ENCODE measurements around the gene XKR3. TPM values are rescaled to one million over a fixed set of nuclear protein-coding genes. Genes with fewer than 3 reads are reported as not detected.

The XKR3 gene
- total RNA-seq, 1 experiment from 2014 or later = not detected

DNA sequence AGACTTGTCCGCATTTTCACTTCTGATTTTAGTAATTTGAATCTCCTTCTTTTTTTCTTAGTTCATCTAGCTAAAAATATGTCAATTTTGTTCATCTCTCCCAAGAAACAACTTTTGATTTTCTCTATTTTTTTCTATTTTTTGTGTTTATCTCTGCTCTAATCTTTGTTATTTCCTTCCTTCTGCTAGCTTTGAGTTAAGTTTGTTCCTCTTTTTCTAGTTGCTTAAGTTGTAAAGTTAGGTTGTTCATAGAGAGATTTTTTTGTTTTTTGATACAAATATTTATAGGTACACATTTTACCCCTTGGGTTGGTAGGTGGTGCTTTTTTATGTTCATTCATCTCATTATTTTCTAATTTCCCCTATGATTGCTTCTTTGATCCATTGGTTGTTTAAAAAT is 22.1 kb upstream of the XKR3 start:
- Mint-ChIP-seq H3K27me3 (ENCODE audit: unreplicated experiment) (no peaks in the 10 kb centered on the region), H3K4me3 (ENCODE audit: low read depth, unreplicated experiment) (no peak overlapping the region), H3K4me1 (ENCODE audit: low read depth, unreplicated experiment) (no peaks in the 10 kb centered on the region), H3K27ac (ENCODE audit: unreplicated experiment) (no peak overlapping the region), H3K9me3 (ENCODE audit: low read depth, unreplicated experiment) (peaks cover 23% of the 10 kb centered on the region), H3K36me3 (ENCODE audit: insufficient read depth, unreplicated experiment) (no peaks in the 10 kb centered on the region)
- no TSS peak for BruUV-seq (replicated peaks)
- TF ChIP-seq CTCF (IDR thresholded peaks at IDR 0.05; ENCODE audit: unreplicated experiment) = no peak
- CTCF ChIA-PET = no interaction called here
- intact Hi-C loops (cut with micrococcal nuclease; ENCODE audit: unreplicated experiment) = no loop called here
- DNase-seq = no peak

DNA sequence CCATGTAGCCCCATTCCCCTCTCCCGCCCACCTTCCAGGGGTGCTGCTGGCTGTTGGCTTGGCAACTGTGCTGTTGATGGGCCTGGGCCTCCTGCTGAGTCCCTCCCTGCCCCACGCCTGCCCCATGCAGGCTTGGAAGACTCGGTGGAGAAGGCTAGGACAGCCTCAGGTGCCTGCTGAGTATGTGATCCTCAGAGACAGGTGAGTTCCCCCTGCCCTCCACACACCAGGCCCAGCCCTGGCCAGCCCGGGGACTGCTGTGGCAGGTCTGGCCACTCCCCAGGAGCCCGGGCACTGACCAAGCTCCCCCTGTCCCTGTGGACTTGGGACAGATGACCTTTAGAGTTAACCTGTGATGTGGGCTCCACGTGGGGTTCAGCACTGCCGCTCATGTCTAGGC is 20.7 kb upstream of the XKR3 start:
- no peak overlapping the region for H3K27ac Mint-ChIP-seq (ENCODE audit: unreplicated experiment)
- H3K4me1 Mint-ChIP-seq (ENCODE audit: low read depth, unreplicated experiment) = no peaks in the 10 kb centered on the region
- H3K4me3 Mint-ChIP-seq (ENCODE audit: low read depth, unreplicated experiment) = no peak overlapping the region
- TF ChIP-seq CTCF (IDR thresholded peaks at IDR 0.05; ENCODE audit: unreplicated experiment) = no peak
- no peaks in the 10 kb centered on the region for H3K27me3 Mint-ChIP-seq (ENCODE audit: unreplicated experiment)
- peaks cover 18% of the 10 kb centered on the region for H3K9me3 Mint-ChIP-seq (ENCODE audit: low read depth, unreplicated experiment)
- H3K36me3 Mint-ChIP-seq (ENCODE audit: insufficient read depth, unreplicated experiment) = no peaks in the 10 kb centered on the region
- CTCF ChIA-PET = no interaction called here
- intact Hi-C loops (cut with micrococcal nuclease; ENCODE audit: unreplicated experiment) = no loop called here
- BruUV-seq (replicated peaks) = no TSS peak
- no peak for DNase-seq

DNA sequence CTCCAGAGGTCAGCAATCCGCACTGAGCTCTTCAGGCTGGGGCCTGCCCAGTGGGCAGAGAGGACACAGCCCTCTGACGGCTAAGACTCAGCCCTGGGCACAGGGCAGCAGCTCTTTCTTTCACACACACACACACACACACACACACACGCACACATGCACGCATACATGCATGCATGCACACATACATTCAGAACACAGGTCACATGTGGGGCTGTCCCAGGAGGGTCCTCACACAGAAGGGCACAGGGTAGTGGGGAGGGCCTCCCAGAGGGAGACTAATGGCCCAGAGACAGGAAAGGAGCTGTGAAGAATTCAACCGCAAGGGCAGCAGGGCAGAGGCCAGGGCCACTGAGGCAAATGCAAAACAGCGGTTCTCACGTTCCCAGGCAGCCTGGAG is 20.3 kb upstream of the XKR3 start:
- H3K4me3 Mint-ChIP-seq (ENCODE audit: low read depth, unreplicated experiment) = no peak overlapping the region
- H3K36me3 Mint-ChIP-seq (ENCODE audit: insufficient read depth, unreplicated experiment) = no peaks in the 10 kb centered on the region
- no peak for TF ChIP-seq CTCF (IDR thresholded peaks at IDR 0.05; ENCODE audit: unreplicated experiment)
- H3K4me1 Mint-ChIP-seq (ENCODE audit: low read depth, unreplicated experiment) = no peaks in the 10 kb centered on the region
- DNase-seq = no peak
- intact Hi-C loops (cut with micrococcal nuclease; ENCODE audit: unreplicated experiment) = no loop called here
- CTCF ChIA-PET = no interaction called here
- BruUV-seq (replicated peaks) = no TSS peak
- H3K27ac Mint-ChIP-seq (ENCODE audit: unreplicated experiment) = no peak overlapping the region
- H3K9me3 Mint-ChIP-seq (ENCODE audit: low read depth, unreplicated experiment) = peaks cover 18% of the 10 kb centered on the region
- no peaks in the 10 kb centered on the region for H3K27me3 Mint-ChIP-seq (ENCODE audit: unreplicated experiment)

GRCh38 chr22:16844529-16844928 is 19.3 kb upstream of the XKR3 start:
- CTCF ChIA-PET = no interaction called here
- no peak overlapping the region for H3K4me3 Mint-ChIP-seq (ENCODE audit: low read depth, unreplicated experiment)
- peaks cover 18% of the 10 kb centered on the region for H3K9me3 Mint-ChIP-seq (ENCODE audit: low read depth, unreplicated experiment)
- TF ChIP-seq CTCF (IDR thresholded peaks at IDR 0.05; ENCODE audit: unreplicated experiment) = no peak
- H3K27ac Mint-ChIP-seq (ENCODE audit: unreplicated experiment) = no peak overlapping the region
- H3K36me3 Mint-ChIP-seq (ENCODE audit: insufficient read depth, unreplicated experiment) = no peaks in the 10 kb centered on the region
- intact Hi-C loops (cut with micrococcal nuclease; ENCODE audit: unreplicated experiment) = no loop called here
- no peak for DNase-seq
- no peaks in the 10 kb centered on the region for H3K4me1 Mint-ChIP-seq (ENCODE audit: low read depth, unreplicated experiment)
- no TSS peak for BruUV-seq (replicated peaks)
- no peaks in the 10 kb centered on the region for H3K27me3 Mint-ChIP-seq (ENCODE audit: unreplicated experiment)

- CTCF ChIA-PET = no interaction called here
- BruUV-seq (replicated peaks) = no TSS peak
- intact Hi-C loops (cut with micrococcal nuclease; ENCODE audit: unreplicated experiment) = no loop called here
- H3K4me1 Mint-ChIP-seq (ENCODE audit: low read depth, unreplicated experiment) = no peaks in the 10 kb centered on the region
- no peak overlapping the region for H3K4me3 Mint-ChIP-seq (ENCODE audit: low read depth, unreplicated experiment)
- no peak overlapping the region for H3K27ac Mint-ChIP-seq (ENCODE audit: unreplicated experiment)
- peaks cover 13% of the 10 kb centered on the region for H3K9me3 Mint-ChIP-seq (ENCODE audit: low read depth, unreplicated experiment)
- TF ChIP-seq CTCF (IDR thresholded peaks at IDR 0.05; ENCODE audit: unreplicated experiment) = no peak
- DNase-seq = no peak
- no peaks in the 10 kb centered on the region for H3K36me3 Mint-ChIP-seq (ENCODE audit: insufficient read depth, unreplicated experiment)
- H3K27me3 Mint-ChIP-seq (ENCODE audit: unreplicated experiment) = no peaks in the 10 kb centered on the region
Observed at GRCh38 chr22:16838073-16838472, 12.9 kb upstream of the XKR3 start.
